22Rv1 (cell line): ENCODE results near the gene PCSK6.
"Not testable (repeated sequence)": the region's sequence is repeated elsewhere in the genome, so short reads cannot be mapped to it uniquely, and the experiment has no call there.

Experiments used
- CTCF ChIP-seq: fragments of 450-650 bp; IDR thresholded peaks from 2 replicates; pipeline ENCODE4 v1.5.1; 2017; ENCODE audit warnings: mild to moderate bottlenecking
- ZFX ChIP-seq: fragments of 450-650 bp; IDR thresholded peaks from 2 replicates; pipeline ENCODE4 v1.6.1; 2017; ENCODE audit warnings: antibody characterized with exemption, borderline replicate concordance

- TF ChIP-seq CTCF, ZFX: not testable (repeated sequence)
These were observed 114.5 kb downstream of the PCSK6 start for GRCh38 chr15:101375006-101375405.
